ENCODE results near the gene THRSP. TPM values are rescaled to one million over a fixed set of nuclear protein-coding genes. Genes with fewer than 3 reads are reported as not detected.
"Not testable (repeated sequence)": the region's sequence is repeated elsewhere in the genome, so short reads cannot be mapped to it uniquely, and the experiment has no call there.

Gene THRSP
- total RNA-seq, 1 experiment from 2014 or later, result not detected

DNA sequence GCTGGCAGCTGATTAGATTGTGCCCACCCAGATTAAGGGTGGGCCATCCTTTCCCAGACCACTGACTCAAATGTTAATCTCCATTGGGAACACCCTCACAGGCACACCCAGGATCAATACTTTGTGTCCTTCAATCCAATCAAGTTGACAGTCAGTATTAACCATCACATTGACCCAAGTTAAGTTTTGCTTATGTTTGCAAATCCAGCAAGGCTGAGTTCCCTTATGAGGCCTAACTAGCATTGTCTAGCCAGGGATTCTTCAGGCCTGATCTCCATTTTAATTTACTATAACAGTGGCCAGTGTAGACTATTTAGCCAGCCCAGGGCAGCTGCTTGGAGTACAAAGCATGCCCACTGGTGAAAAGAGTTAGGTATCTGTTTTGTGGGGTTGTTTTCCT is 38.3 kb upstream of the THRSP start:
- TF ChIP-seq, protein P1, sequence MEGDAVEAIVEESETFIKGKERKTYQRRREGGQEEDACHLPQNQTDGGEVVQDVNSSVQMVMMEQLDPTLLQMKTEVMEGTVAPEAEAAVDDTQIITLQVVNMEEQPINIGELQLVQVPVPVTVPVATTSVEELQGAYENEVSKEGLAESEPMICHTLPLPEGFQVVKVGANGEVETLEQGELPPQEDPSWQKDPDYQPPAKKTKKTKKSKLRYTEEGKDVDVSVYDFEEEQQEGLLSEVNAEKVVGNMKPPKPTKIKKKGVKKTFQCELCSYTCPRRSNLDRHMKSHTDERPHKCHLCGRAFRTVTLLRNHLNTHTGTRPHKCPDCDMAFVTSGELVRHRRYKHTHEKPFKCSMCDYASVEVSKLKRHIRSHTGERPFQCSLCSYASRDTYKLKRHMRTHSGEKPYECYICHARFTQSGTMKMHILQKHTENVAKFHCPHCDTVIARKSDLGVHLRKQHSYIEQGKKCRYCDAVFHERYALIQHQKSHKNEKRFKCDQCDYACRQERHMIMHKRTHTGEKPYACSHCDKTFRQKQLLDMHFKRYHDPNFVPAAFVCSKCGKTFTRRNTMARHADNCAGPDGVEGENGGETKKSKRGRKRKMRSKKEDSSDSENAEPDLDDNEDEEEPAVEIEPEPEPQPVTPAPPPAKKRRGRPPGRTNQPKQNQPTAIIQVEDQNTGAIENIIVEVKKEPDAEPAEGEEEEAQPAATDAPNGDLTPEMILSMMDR (IDR thresholded peaks at IDR 0.05; ENCODE audit: unreplicated experiment), result no peak
- Mint-ChIP-seq H3K27ac (ENCODE audit: low read depth, unreplicated experiment) (no peak overlapping the region), H3K4me3 (ENCODE audit: unreplicated experiment) (no peak overlapping the region), H3K27me3 (ENCODE audit: insufficient read depth, unreplicated experiment) (no peaks in the 10 kb centered on the region), H3K9me3 (ENCODE audit: unreplicated experiment) (no peaks in the 10 kb centered on the region), H3K4me1 (ENCODE audit: insufficient read depth, unreplicated experiment) (peaks cover 26% of the 10 kb centered on the region), H3K36me3 (ENCODE audit: insufficient read depth, unreplicated experiment) (peaks cover 5% of the 10 kb centered on the region)
- no peak for DNase-seq (ENCODE audit: unreplicated experiment)
- intact Hi-C loops (cut with micrococcal nuclease), result no loop called here
- ChIA-PET CTCF (interaction anchor here (1.1 to 1.3 kb wide), 2 partner anchors 17 to 21 kb away, joined by 3 read pairs; no protein-coding TSS in a partner anchor), POLR2A (no interaction called here)
- BruUV-seq (replicated peaks), result no TSS peak

DNA sequence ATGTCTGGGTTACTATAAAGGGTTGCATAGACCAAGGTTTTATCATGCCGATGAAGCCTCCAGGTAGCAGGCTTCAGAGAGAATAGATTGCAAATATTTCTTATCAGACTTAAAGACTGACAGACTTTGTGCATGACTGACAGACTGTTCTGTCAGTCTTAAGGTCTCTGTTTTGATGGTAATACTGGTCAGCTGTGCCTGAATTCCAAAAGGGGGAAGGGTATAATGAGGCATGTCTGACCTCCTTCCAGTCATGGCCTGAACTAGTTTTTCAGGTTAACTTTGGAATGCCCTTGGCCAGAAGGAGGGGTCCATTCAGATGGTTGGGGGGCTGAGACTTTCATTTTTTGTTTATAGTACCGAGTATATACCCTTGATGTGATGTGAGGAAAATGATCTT is 35.9 kb upstream of the THRSP start:
- ChIA-PET CTCF (interaction anchor here (0.7 to 1.2 kb wide), 3 partner anchors 9 to 18 kb away, joined by 3 read pairs; no protein-coding TSS in a partner anchor), POLR2A (no interaction called here)
- H3K27ac Mint-ChIP-seq (ENCODE audit: low read depth, unreplicated experiment), result no peak overlapping the region
- no TSS peak for BruUV-seq (replicated peaks)
- H3K9me3 Mint-ChIP-seq (ENCODE audit: unreplicated experiment), result no peaks in the 10 kb centered on the region
- peaks cover 5% of the 10 kb centered on the region for H3K36me3 Mint-ChIP-seq (ENCODE audit: insufficient read depth, unreplicated experiment)
- H3K27me3 Mint-ChIP-seq (ENCODE audit: insufficient read depth, unreplicated experiment), result no peaks in the 10 kb centered on the region
- H3K4me1 Mint-ChIP-seq (ENCODE audit: insufficient read depth, unreplicated experiment), result peaks cover 18% of the 10 kb centered on the region
- no peak overlapping the region for H3K4me3 Mint-ChIP-seq (ENCODE audit: unreplicated experiment)
- intact Hi-C loops (cut with micrococcal nuclease), result no loop called here
- DNase-seq (ENCODE audit: unreplicated experiment), result no peak
- TF ChIP-seq, protein P1 (IDR thresholded peaks at IDR 0.05; ENCODE audit: unreplicated experiment), result no peak

DNA sequence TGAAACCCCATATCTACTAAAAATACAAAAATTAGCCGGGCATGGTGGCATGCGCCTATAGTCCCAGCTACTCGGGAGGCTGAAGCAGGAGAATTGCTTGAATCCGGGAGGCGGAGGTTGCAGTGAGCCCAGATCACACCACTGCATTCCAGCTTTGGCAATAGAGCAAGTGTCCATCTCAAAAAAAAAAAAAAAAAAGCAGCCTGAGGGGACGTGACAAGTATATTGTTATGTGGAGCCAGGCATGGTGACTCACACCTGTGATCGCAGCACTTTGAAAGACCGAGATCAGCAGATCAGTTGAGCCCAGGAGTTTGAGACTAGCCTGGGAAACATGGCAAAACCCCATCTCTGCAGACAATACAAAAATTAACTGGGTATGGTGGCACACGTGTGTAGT is 35.2 kb upstream of the THRSP start:
- CTCF ChIA-PET, result interaction anchor here (1.0 to 1.2 kb wide), 2 partner anchors 8 to 18 kb away, joined by 3 read pairs; no protein-coding TSS in a partner anchor

DNA sequence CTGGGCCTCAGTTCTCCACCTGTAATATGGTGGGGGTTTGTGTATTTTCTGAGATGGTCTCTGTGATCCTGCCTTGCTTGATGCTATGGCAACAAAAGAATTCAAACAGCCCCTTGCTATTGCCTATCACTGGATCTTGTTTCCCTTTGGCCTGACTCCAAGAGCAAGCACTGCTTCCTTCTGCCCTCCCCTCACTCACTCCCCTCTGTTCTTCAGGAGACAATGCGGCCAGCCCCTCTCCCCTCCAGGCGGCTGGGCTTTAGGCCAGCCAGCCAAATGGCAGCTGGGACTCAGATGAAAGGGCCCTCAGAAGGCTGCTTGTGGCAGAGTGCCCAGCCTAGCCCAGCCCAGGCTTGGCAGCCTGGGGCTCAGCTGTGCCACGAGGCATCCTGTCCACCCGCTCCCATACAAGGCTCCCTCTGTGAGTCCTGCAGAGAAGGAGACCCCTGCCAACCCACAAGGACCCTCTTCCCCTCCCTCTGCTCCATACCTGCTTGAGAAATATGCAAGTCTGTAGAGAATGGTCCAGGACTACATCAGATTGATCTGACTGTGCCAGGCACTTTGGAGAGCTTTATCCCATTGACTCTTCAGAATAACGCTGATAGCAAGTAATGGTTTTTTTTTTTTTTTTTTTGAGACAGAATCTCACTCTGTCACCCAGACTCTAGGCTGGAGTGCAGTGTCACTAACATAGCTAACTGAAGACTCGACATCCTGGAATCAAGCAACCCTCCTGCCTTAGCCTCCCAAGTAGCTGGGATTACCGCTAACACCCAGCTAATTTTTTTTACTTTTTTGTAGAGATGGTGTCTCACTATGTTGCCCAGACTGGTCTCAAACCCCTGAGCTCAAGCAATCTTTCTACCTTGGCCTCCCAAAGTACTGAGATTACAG is 33.0 kb upstream of the THRSP start:
- H3K4me1 Mint-ChIP-seq (ENCODE audit: insufficient read depth, unreplicated experiment), result peaks cover 22% of the 10 kb centered on the region

More for the DNA sequence above, 35.2 kb upstream of the THRSP start:
- H3K27ac Mint-ChIP-seq (ENCODE audit: low read depth, unreplicated experiment); H3K9me3 Mint-ChIP-seq (ENCODE audit: unreplicated experiment); intact Hi-C loops (cut with micrococcal nuclease); H3K36me3 Mint-ChIP-seq (ENCODE audit: insufficient read depth, unreplicated experiment); H3K27me3 Mint-ChIP-seq (ENCODE audit: insufficient read depth, unreplicated experiment); H3K4me3 Mint-ChIP-seq (ENCODE audit: unreplicated experiment); BruUV-seq (replicated peaks): not testable (repeated sequence)
- POLR2A ChIA-PET, result interaction anchor here (0.8 to 1.2 kb wide), 2 partner anchors 12 to 34 kb away, joined by 4 to 6 read pairs; partner anchors contain the start of gene INTS4
- DNase-seq (ENCODE audit: unreplicated experiment), result peak; percentile 84
- H3K4me1 Mint-ChIP-seq (ENCODE audit: insufficient read depth, unreplicated experiment), result peaks cover 15% of the 10 kb centered on the region

More for the DNA sequence above, 33.0 kb upstream of the THRSP start:
- intact Hi-C loops (cut with micrococcal nuclease), result no loop called here
- POLR2A ChIA-PET, result interaction anchor here (0.6 to 3.3 kb wide), 5 partner anchors 10 to 207 kb away, joined by 3 to 9 read pairs (median 3); partner anchors contain the start of gene INTS4
- H3K4me3 Mint-ChIP-seq (ENCODE audit: unreplicated experiment), result no peak overlapping the region
- H3K27ac Mint-ChIP-seq (ENCODE audit: low read depth, unreplicated experiment), result peak overlapping the region; percentile 14
- no TSS peak for BruUV-seq (replicated peaks)
- TF ChIP-seq, protein P1 (IDR thresholded peaks at IDR 0.05; ENCODE audit: unreplicated experiment), result no peak
- H3K27me3 Mint-ChIP-seq (ENCODE audit: insufficient read depth, unreplicated experiment), result no peaks in the 10 kb centered on the region
- CTCF ChIA-PET, result interaction anchor here (0.6 to 4.7 kb wide), 3 partner anchors 15 to 29 kb away, joined by 3 to 23 read pairs (median 4); no protein-coding TSS in a partner anchor
- H3K36me3 Mint-ChIP-seq (ENCODE audit: insufficient read depth, unreplicated experiment), result peaks cover 5% of the 10 kb centered on the region
- peak; percentile 84 for DNase-seq (ENCODE audit: unreplicated experiment)
- H3K9me3 Mint-ChIP-seq (ENCODE audit: unreplicated experiment), result no peaks in the 10 kb centered on the region

Measured in MCF 10A (cell line).